Pulmonary artery endothelial cell (primary cell): ENCODE results near the gene STK39. TPM values are rescaled to one million over a fixed set of nuclear protein-coding genes. Genes with fewer than 3 reads are reported as not detected.

Experiments used
- DNase-seq: peaks from one replicate; pipeline ENCODE4 v3.0.0-alpha.2; 2011; ENCODE audit warnings: low read depth, low spot score
- total RNA-seq: library from RNA; depleted of rRNA; stranded (reverse); fragments of >200 nt; gene quantifications from 2 replicates; pipeline ENCODE4 v1.2.3, GENCODE V29; 2014

Gene STK39
- total RNA-seq, 1 donor from 2014 or later, result 5.1 TPM

- DNase-seq, result no peak
Observed at GRCh38 chr2:168184681-168185513, 62.5 kb downstream of the STK39 start.

DNA sequence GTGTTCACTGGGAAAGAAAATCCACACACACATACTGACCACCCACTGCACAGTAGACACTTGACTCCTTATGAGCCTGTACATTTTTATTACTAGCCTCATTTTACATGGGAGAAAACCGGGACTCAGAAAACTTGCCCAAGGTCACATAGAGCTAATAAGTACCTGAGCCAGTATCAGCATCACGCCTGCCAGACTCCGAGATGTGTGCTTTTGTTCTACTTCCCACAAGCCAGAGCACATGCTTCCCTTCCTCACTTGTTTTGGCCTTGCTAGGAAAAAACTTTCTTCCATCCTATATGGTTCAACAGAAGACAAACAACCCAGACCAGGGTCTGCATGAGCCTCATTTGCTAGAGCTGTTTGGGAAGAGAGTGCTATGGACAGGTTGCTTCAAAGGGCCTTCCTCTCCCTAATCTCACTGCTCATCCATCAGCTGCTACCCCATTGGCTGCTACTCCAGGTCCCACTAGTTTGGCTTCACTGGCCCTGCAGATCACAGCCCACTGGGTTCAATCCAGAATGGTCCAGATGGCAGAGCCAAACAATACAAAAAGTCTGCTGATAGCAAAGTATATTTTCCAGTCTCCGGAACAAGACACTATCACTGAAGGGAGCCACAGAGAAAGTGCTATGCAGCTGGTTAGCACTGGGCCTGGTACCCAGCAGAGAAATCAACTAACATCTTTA, 63.9 kb downstream of the STK39 start:
- DNase-seq, result no peak

- no peak for DNase-seq
Observed at GRCh38 chr2:168182550-168183249, 64.7 kb downstream of the STK39 start.

GRCh38 chr2:168181825-168182224, 65.6 kb downstream of the STK39 start:
- DNase-seq, result no peak

DNA sequence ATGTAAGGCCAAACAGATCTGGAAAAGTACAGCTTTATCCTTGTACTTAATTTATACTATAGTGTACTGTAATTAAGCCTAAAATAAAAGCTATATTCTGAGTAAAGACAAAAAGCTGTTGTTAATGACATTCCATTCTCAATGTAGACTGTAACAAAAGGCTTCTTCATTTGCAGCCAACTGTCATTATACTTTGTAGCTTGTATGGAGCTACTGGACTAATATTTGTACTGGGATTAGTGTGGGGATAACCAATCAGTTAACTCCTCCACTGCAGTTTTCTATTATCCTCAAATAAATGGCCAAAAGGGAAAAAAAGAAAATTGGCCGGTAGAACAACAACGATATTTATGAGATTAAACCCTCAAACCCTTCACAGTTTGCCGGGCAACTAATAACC, 66.5 kb downstream of the STK39 start:
- no peak for DNase-seq

DNA sequence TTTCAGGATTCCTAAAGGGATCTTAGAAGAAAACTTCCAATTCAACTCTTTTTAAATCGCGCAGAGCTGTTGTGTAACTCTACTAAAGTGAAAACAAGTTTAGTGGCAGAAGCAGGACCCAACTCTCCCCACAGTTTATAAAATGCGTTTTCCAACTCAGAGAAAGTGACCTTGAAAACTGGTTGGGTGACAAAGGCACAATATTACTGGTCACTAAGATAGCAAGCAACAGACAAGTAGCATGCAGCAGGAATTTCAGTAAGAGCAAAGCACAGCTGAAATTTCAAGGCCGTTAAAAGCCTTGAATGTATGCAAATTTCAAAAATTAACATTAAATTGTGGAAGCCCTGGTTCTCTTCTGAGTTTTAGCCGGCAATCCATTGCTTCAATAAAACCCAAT, 66.9 kb downstream of the STK39 start:
- DNase-seq, result no peak

GRCh38 chr2:168179592-168179991, 67.8 kb downstream of the STK39 start:
- DNase-seq, result no peak

DNA sequence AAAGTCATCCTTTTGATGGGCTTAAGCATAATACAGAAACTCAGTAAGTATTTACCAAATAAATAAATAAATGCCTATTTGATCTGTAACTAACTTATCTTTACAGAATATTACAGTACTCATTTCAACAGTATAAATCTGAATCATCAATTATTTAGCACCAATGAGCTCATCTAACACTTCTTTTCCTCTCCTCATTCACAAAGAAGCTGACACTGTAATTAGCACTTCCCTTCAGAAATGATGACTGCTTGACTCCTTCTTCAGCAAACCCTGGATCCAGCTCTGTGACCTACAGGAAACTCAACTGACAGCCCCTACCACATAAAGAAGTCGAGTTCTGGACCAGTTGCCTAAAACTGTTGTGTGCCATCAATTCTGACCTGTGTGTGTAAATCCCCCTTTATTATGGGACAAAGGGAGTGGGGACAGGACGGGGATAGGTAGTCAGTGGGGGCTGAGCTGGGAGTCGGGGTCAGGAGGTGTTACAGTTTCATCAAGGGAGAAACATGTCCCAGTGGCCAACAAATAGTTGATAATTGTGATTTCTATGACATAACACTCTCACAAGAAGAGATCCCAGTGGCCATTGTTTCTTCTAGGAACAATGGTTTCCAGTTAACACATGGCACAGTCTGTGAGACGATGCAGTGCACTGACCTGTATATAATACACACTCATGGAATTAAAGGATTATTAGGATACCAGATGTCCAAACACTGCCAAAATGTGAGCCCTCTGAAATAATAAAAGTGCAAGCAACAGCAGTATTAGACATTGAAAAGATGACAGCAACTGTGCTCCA, 68.7 kb downstream of the STK39 start:
- DNase-seq, result no peak

DNA sequence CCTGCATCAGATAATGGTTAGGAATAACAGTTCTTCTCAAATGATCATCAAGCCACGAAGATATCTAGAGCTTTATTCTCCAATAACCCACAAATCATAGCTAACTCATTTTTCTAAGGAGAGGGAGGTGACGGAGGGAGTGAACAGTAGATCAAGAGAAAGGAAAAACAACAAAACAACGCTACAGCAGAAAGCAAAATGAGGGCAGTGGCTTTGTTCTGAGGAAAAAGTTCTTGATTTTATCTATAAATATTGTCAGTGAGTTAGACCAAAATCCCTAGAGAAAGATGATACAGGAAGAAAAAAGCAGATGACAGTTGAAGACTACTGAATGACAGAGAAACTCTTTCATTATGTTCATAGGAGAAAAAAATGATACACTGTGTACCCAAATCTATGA, 71.0 kb downstream of the STK39 start:
- no peak for DNase-seq

DNA sequence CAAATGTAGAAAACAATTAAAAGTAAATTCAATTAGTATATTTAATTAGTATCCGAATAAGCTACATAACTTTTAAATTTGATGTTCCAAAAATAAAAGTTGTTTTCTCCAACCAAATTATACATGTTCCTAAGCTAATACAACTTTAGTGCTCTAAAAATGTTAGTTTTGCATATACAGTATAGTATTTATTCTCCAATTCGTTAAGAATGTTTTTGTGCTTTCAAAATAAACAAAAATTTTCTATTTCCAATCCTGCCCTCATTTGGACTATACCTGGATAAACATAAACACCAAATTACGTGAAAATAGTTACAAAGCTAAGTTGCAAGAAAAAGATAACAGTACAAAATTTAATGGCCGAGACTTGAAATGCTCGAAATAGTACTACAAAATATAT, 71.9 kb downstream of the STK39 start:
- no peak for DNase-seq

- DNase-seq, result no peak
Observed at GRCh38 chr2:168174756-168175155, 72.6 kb downstream of the STK39 start.

- DNase-seq, result no peak
Observed at GRCh38 chr2:168172071-168172470, 75.3 kb downstream of the STK39 start.

GRCh38 chr2:168171059-168171762, 76.2 kb downstream of the STK39 start:
- DNase-seq, result no peak

DNA sequence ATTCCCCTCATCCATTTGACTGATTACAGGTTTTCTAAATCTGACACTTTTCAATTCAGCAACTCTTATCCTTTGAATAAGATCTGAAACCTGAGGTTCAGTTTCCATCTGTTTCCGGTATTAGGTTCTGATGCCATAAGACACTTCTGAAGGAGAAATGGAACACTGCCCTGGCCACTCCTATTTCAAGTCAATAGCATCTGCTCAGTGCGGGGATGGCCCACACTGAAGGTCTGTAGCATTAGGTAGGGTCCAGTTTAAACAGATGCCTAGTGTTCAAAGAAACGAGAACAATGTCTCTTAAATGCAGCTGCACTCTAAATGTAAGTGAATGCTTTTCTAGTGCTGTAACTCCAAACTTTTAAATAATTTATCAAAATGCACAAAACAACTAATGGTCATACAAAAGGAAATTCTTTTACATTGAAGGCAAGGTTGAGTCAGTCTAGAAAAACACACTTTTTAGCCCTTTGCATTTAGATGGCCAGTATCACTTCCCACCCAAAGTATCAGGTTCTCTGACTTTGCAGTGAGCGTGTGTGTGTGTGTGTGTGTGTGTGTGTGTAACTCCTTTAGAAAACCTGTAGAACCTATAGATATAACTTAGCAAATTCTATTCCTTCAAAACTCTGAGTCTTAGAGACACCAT, 78.2 kb downstream of the STK39 start:
- DNase-seq, result no peak

GRCh38 chr2:168167511-168168263, 79.7 kb downstream of the STK39 start:
- DNase-seq, result no peak

GRCh38 chr2:168166902-168167510, 80.4 kb downstream of the STK39 start:
- DNase-seq, result no peak

GRCh38 chr2:168165985-168166901, 81.2 kb downstream of the STK39 start:
- no peak for DNase-seq

GRCh38 chr2:168165397-168165796, 82.0 kb downstream of the STK39 start:
- no peak for DNase-seq
